Femur (tissue), 1 donor: ENCODE results near the gene FXYD7.
"Not testable (repeated sequence)": the region's sequence is repeated elsewhere in the genome, so short reads cannot be mapped to it uniquely, and the experiment has no call there.

ENCODE experiments used
- DNase-seq: peaks from one replicate; pipeline ENCODE4 v3.0.0-alpha.2; 2017

The FXYD7 gene

GRCh38 chr19:35167251-35168119, 24.4 kb downstream of the FXYD7 start:
- no peak for DNase-seq

- no peak for DNase-seq
Measured at GRCh38 chr19:35168196-35168595, 25.1 kb downstream of the FXYD7 start.

- no peak for DNase-seq
Measured at GRCh38 chr19:35169221-35169995, 26.4 kb downstream of the FXYD7 start.

GRCh38 chr19:35170359-35171061, 27.5 kb downstream of the FXYD7 start:
- no peak for DNase-seq

GRCh38 chr19:35171730-35172129, 28.7 kb downstream of the FXYD7 start:
- DNase-seq = no peak

- no peak for DNase-seq
Measured at GRCh38 chr19:35174226-35174625, 31.2 kb downstream of the FXYD7 start.

GRCh38 chr19:35176181-35176570, 33.1 kb downstream of the FXYD7 start:
- DNase-seq = no peak

- no peak for DNase-seq
Measured at GRCh38 chr19:35177377-35178274, 34.6 kb downstream of the FXYD7 start.

GRCh38 chr19:35178701-35179100, 35.6 kb downstream of the FXYD7 start:
- no peak for DNase-seq

GRCh38 chr19:35179830-35180229, 36.8 kb downstream of the FXYD7 start:
- no peak for DNase-seq

- no peak for DNase-seq
Measured at GRCh38 chr19:35181387-35181786, 38.3 kb downstream of the FXYD7 start.

- DNase-seq = no peak
Measured at GRCh38 chr19:35184267-35184666, 41.2 kb downstream of the FXYD7 start.

- DNase-seq = no peak
Measured at GRCh38 chr19:35184884-35185283, 41.8 kb downstream of the FXYD7 start.

GRCh38 chr19:35194012-35194984, 51.2 kb downstream of the FXYD7 start:
- DNase-seq = no peak

GRCh38 chr19:35195830-35196229, 52.8 kb downstream of the FXYD7 start:
- no peak for DNase-seq

- DNase-seq = not testable (repeated sequence)
Measured at GRCh38 chr19:35196861-35197260, 53.8 kb downstream of the FXYD7 start.

GRCh38 chr19:35199481-35199880, 56.4 kb downstream of the FXYD7 start:
- DNase-seq = no peak

GRCh38 chr19:35202722-35203688, 60.0 kb downstream of the FXYD7 start:
- no peak for DNase-seq
